Measurements from ENCODE around the gene SUSD3. TPM values are rescaled to one million over a fixed set of nuclear protein-coding genes. Genes with fewer than 3 reads are reported as not detected.

Gene SUSD3
- total RNA-seq, 4 donors from 2014 or later = 5.5 to 21.5 (median 7.9) TPM

DNA sequence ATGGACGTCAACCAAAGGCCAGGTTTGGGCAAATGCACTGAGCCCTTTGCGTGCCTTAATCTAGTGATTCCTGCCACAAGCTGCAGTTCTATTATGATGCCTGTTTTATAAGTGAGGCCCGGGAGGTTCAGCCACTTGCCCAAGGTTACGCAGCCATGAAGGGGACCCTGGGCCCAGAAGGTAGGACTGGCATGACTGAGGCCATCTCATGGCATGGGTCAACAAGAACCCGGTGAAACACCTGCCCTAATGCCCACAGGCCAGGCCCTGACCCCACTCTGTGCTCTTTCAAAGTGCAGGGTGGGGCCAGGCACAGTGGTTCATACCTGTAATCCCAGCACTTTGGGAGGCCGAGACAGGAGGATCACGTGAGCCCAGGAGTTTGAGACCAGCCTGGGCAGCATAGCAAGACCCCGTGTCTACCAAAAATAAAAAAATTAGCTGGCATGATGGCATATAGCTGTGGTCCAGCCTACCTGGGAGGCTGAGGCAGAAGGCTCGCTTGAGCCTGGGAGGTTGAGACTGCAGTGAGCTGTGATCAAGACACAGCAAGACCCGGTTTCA lies 66.9 kb downstream of the SUSD3 start:
- TF ChIP-seq, protein P1, sequence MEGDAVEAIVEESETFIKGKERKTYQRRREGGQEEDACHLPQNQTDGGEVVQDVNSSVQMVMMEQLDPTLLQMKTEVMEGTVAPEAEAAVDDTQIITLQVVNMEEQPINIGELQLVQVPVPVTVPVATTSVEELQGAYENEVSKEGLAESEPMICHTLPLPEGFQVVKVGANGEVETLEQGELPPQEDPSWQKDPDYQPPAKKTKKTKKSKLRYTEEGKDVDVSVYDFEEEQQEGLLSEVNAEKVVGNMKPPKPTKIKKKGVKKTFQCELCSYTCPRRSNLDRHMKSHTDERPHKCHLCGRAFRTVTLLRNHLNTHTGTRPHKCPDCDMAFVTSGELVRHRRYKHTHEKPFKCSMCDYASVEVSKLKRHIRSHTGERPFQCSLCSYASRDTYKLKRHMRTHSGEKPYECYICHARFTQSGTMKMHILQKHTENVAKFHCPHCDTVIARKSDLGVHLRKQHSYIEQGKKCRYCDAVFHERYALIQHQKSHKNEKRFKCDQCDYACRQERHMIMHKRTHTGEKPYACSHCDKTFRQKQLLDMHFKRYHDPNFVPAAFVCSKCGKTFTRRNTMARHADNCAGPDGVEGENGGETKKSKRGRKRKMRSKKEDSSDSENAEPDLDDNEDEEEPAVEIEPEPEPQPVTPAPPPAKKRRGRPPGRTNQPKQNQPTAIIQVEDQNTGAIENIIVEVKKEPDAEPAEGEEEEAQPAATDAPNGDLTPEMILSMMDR (IDR thresholded peaks at IDR 0.05) = no peak
- TF ChIP-seq POLR2A (IDR thresholded peaks at IDR 0.05) = no peak
- no peak overlapping the region for H3K4me3 ChIP-seq
- H3K27ac ChIP-seq = peak overlapping the region in 2 of 4 donors; percentile 4 to 11
- H3K4me1 ChIP-seq = peaks cover 0 to 48% (median 13%) of the 10 kb centered on the region in 4 donors
- H3K36me3 ChIP-seq = peaks cover 0 to 47% (median 0%) of the 10 kb centered on the region in 3 donors
- H3K27me3 ChIP-seq = no peaks in the 10 kb centered on the region
- H3K9me3 ChIP-seq = no peaks in the 10 kb centered on the region
- DNase-seq = peak in 1 of 3 donors; percentile 27

DNA sequence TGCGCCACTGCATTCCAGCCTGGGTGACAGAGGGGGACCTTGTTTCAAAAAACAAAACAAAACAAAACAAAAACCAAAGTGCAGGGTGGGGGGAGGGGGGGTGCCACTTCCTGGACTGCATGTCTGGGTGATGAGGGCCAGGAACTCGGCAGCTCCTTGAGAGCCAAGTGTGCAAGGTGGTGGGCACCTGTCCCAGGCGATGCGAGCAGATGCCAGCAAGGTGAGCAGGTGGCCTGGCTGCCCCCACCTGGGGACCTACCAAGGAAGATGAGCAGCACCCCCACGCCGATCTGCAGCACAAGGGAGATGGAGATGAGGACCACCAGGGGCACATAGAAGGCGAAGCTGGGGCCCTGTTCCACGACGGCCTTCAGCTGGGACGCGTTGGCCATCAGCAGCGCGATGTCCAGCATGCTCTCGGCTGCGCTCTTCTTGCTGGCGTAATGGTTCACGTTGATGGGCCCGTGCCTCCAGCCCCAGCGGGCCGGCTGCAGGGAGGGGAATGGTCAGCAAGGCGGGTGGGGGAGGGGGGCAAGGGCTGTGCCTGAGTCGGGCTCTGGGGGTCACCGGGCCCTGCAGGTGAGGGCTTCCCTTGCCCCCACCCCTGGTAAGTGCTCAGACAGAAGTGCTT lies 67.8 kb downstream of the SUSD3 start:
- Histone ChIP-seq H3K36me3 (peaks cover 0 to 41% (median 0%) of the 10 kb centered on the region in 3 donors), H3K4me1 (peaks cover 0 to 53% (median 16%) of the 10 kb centered on the region in 4 donors)
- peak in 2 of 3 donors; percentile 43 to 44 for DNase-seq

DNA sequence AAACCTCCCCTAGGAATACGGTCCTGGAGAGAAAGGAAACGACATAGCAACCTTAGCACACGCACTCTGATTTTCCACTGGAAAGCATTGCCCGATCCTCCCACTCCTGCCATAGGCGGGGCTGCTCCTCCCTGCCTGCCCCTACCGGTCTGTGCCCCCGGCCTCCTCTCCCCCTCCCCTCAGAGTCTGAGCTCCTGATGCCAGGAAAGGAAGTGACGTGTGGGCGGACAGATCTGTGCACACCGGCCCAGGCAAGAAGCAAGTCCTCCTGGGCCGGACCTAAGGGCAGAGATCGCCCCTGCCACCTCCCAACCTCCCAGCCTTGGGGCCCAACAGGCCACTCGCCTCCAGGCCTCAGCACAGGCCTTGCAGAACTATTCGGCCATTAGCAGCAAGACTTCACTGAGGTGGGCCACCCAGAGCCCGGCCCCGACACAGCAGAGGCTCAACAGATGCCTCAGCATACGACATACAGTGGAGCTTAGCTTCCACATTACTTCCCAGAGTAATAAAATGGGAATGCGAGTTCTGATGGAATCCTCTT lies 68.4 kb downstream of the SUSD3 start:
- Histone ChIP-seq H3K27ac (peak overlapping the region; percentile 28 to 46 (median 36)), H3K4me3 (no peak overlapping the region), H3K9me3 (no peaks in the 10 kb centered on the region), H3K27me3 (no peaks in the 10 kb centered on the region), H3K36me3 (peaks cover 0 to 34% (median 0%) of the 10 kb centered on the region in 3 donors), H3K4me1 (peaks cover 0 to 59% (median 17%) of the 10 kb centered on the region in 4 donors)
- TF ChIP-seq, protein P1 (IDR thresholded peaks at IDR 0.05) = no peak
- TF ChIP-seq POLR2A (IDR thresholded peaks at IDR 0.05) = no peak
- peak in 2 of 3 donors; percentile 42 to 49 for DNase-seq

More for the DNA sequence above, 67.8 kb downstream of the SUSD3 start:
- Histone ChIP-seq H3K9me3 (no peaks in the 10 kb centered on the region), H3K4me3 (no peak overlapping the region), H3K27me3 (no peaks in the 10 kb centered on the region), H3K27ac (peak overlapping the region in 3 of 4 donors; percentile 30 to 46 (median 42))
- TF ChIP-seq POLR2A (IDR thresholded peaks at IDR 0.05) = no peak
- TF ChIP-seq, protein P1 (IDR thresholded peaks at IDR 0.05) = no peak

DNA sequence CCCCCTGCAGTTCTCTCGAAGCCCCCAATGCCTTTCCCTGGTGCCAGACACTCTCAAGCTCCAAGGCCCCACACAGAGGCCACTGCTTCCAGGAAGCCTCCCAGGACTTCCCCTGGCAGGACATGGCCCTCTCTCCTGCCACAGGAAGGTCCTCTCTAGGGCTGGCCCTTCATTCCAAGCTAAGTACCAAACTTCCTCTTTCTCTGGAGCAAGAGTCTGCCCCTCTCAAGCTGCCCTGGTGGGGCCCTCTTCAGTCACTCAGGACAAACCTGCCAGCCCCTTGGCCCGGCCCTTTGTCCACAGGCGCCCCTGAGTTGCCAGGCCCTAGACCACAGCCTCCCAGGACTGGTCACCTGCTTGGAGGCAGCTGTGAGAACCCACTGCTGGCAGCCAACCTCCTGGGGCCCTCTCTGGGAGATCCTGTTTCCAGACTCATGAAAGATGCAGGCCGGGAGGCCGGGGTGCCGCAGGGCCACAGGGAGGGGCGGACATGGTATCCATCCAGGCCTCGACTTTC lies 69.0 kb downstream of the SUSD3 start:
- peak in 2 of 3 donors; percentile 45 to 47 for DNase-seq
- Histone ChIP-seq H3K36me3 (peaks cover 0 to 32% (median 0%) of the 10 kb centered on the region in 3 donors), H3K4me3 (no peak overlapping the region), H3K9me3 (no peaks in the 10 kb centered on the region), H3K4me1 (peaks cover 0 to 65% (median 19%) of the 10 kb centered on the region in 4 donors), H3K27ac (peak overlapping the region; percentile 28 to 46 (median 36)), H3K27me3 (no peaks in the 10 kb centered on the region)
- TF ChIP-seq, protein P1 (IDR thresholded peaks at IDR 0.05) = no peak
- no peak for TF ChIP-seq POLR2A (IDR thresholded peaks at IDR 0.05)

DNA sequence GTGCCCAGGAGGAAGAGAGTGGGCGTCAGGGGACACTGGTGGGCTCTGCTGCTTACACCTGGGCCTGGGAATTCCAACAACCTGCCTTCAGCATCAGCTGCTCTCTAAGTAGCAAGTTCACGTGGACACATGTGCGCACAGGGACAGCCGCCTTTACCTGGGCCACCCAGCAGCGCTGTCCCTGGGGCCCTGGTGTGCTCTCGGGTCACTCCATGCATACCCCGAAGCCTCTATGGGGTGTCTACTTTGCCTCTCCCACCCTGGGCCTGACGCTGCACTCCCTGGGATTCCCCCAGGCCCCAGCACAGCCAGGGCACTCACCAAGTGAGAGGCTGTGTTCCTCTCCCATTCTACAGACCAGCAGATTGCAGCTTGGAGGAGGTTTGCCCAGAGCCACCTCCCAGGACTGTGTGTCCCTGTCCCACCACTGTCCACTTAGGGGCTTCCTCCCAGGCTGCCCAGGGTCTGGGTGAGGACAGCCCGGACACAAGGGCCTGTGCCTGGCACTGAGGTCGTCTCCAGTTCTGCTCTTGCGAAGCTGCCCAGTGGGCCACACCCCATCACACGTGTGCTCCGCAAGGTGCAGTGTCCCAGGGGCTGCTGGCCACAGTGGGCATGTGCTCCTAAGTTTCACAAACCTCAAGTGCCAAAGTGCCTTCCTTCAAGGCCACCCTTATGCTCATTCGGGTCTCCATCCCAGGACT lies 69.7 kb downstream of the SUSD3 start:
- Histone ChIP-seq H3K27ac (peak overlapping the region in 2 of 4 donors; percentile 30 to 42), H3K9me3 (no peaks in the 10 kb centered on the region), H3K4me3 (no peak overlapping the region), H3K4me1 (peaks cover 0 to 72% (median 24%) of the 10 kb centered on the region in 4 donors), H3K36me3 (peaks cover 0 to 27% (median 0%) of the 10 kb centered on the region in 3 donors), H3K27me3 (no peaks in the 10 kb centered on the region)
- TF ChIP-seq POLR2A (IDR thresholded peaks at IDR 0.05) = no peak
- TF ChIP-seq, protein P1 (IDR thresholded peaks at IDR 0.05) = no peak
- DNase-seq = peak in 1 of 3 donors; percentile 37

Measured in Peyer's patch (tissue), 4 donors.